SIG-M5 treated with dmso at 0.1 percent for 504 hours (cell line): ENCODE data around the gene GNB1.

Experiments
- DNase-seq: peaks from one replicate; lab custom pipeline; 2025; ENCODE audit not compliant: unreplicated experiment; lab: John Stamatoyannopoulos, UW

The GNB1 gene

DNA sequence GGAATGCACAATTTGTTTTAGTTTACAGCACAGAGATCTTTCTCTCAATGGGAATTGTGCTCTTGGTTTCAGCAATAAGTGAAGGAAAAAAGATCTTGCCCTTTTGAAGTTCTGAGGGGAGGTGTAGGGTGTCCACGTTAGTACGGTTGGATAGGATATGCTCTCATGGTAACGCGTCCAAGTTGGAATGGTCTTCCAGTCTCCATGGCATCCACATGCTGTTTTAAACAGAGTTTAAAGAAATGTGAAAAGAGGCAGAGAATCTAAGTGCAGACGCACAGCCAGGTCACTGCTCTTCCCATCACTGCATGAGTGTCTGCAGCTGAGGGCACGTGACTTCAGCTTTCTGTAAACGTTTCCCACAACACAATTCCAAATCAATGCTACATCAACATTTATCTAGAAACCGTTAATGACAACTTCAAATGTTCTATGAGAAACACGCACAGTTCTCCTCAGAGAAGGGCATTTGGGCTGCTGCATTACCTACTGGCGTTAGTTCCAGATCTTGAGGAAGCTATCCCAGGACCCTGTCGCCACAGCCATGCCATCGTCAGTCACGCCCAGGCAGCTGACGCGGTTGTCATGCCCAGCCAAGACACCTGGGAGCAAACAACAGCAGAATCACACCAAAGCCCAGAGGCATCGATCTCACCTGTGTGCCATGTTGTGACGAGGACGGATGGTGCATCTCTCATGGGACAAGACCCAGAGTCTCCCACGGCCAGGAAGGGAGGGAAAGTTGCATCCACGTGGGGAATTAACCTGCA, 103.9 kb downstream of the GNB1 start:
- DNase-seq, result no peak

DNA sequence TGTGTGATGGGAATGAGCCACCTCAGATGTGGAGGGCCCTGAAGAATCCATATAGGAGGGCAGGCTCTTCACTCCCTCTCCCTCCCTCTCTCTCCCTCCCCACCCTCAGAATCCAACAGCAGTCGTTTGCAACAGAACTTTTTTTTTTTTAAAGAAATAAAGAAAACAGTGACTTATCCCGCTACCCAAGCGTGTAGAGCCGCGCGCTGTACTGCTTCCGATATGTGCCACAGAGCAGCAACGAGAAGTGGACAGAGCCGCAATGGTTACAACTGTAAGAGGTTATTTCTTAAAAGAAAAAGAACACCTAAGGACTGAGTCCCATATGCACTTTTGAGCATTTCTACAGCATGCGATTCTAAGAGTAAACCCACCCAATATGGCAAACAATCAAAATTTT, 105.2 kb downstream of the GNB1 start:
- no peak for DNase-seq

DNA sequence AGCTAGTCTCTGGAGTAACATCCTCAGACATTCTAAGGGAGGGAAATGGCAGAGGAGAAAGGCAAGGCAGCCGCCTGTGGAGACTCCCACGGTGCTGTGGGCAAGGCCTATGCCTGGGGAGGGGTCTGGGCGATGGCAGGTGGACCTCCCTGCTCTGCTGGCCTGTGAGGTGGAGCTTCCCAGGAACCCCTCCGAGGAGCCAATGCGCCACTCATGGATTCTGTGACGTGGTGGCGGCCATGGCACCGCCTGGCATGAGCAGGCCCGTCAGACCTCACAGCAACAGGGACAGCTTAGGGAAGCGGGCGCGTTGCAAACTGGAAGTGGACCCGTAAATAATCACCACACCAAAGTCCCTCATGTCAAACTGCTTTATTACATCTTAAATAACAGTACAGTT, 106.0 kb downstream of the GNB1 start:
- no peak for DNase-seq

DNA sequence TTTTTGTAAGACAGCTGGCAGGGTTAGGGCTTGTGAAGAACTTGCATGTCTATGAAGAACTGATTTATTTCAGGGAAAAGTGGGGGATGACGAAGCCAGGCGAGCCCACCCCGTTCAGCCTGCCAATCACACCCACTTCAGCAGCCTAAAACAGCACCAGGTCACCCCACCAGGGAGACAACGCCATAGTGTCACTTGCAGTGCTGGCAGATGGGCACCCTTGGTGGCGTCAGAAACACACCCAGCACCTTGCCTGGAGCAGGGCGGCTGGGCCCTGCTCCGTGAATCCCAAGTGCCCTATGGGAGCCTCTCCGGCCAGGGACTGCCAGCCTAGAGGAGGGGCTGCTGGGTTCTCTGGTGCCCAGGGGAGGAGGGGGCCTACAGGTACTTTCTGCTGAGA, 107.6 kb downstream of the GNB1 start:
- DNase-seq, result no peak

DNA sequence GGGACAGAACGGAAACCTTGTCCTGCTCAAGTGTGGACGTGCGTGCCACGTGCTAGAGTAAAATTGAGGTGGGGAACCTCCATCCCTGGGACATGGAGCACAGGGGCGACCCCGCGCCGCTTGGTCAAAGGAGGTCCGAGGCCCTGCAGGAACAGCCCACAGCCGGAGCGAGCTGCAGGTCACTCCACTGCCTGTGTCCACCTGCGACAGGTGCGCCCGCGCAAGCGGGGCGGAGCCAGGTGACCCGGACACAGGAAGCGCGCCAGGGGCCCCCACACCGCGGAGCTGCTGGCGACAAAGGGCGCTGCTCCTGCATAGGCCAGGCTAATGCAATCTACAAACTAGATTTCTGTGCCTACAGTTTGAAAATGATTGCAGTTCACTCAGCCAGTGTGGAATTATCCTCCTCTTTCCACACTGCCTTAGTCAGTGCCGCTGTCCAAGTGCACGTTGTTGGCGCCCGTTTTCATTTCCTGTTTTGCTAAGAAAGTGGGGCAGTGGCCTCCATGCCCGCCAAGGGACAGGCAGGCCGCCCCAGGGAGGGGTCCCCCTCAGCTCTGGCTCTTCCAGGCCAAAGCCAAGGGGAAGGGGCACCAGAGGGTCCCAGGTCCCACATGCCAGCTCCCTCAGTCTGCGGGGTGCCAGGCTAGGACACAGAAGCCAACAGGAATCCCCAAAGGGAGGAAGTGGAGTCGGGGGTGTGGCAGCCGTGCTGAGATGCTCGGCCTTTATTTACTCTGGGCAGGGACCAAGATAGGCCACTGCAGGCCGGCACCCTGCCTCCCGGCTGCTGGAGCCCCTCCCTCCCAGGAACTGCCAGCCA, 108.3 kb downstream of the GNB1 start:
- DNase-seq, result peak; percentile 81

DNA sequence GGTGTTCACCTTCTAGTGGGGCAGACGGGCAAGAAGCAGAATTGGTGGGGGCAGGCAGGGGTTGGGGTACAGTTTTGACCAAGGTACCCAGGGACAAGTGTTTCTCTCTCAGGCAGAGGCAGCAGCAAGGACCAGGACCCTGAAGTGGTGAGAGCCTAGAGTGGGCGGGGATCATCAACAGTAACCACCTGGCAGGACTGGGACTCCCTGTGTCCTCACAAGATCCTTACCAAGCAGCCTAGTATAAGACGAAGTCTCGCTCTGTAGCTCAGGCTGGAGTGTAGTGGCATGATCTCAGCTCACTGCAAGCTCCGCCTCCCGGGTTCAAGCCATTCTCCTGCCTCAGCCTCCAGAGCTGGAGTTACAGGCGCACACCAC, 109.4 kb downstream of the GNB1 start:
- DNase-seq, result no peak

DNA sequence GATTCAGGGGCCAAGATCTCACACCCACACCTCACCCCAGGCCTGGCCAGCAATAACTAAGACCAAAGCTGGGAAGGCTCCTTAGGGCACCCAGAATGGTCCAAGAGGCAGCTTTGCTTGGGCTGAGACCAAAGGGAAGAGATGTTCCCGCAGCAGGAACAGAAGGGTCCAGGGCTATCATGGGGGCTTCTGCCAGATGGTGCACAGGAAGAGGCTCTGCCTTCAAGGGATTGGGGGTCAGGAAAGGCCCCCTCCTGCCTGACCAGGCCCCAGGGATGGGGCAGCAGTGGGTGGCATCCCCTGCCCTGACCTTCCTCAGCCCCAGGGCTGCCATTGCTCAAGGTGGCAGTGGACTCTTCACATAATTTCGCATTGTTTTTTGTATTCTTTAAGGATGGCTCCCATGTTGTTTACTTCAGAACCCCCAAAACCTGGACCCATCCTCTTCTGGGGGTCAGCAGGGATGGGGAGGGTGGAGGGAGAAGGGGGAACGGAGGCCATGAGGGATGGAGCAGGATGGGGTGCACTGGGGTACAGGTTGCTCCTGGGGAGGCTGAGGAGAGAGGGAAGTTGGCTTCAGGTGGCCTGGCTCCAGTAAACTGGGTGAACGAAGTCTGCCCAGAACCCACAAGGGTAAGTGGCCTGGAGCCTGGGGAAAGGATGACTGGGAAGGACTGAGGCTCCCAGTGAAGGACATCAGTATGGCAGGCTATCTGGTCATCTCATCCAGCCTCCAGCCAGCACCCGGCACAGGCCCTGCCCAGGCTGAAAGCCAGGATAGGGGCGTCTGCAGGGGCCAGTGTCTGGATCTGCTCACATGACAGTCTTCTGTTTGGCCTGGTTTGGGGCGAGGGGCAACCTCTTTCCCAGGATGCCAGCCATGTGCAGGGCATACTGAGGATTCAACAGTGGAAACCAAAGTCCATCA, 110.0 kb downstream of the GNB1 start:
- no peak for DNase-seq

DNA sequence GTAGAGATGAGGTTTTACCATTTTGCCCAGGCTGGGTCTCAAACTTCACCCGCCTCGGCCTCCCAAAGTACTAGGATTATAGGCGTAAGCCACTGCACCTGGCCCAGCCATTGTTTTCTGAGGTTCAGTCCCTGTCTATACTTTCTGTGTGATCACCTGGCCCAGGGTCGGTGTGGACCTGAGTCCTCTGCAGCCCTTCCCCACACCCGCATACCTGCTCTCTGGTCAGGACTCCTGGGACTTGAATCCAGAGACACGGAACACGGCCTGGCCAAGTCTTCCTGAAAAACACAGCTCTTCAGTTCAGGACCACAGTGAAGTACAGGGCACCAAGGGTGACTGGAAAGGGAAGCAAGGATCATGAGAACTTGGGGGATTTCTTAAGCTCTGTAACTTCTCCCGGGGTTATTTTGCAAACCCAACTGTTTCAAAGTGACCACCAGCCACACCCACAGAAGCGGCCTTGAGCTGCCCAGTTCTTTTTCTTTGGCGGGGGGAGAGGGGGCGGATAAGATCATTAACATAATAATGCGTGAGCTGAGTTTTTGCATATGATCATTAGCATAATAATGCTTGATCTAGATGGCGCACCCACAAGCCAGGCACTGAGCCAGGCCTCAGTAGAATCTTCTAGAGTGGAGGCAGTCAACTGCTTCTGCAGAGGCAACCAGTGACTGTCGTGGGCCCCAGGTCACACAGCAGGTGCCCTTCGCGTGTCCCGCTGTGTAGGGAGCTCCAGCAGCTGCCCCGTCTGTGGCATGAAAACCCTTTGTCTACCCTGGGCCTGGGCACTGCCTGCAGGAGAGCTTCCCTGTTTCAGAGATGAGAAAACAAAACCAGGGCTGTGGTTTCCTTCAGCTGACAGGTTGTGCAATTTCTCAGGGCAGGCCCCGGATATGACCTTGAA, 110.9 kb downstream of the GNB1 start:
- peak; percentile 91 for DNase-seq

DNA sequence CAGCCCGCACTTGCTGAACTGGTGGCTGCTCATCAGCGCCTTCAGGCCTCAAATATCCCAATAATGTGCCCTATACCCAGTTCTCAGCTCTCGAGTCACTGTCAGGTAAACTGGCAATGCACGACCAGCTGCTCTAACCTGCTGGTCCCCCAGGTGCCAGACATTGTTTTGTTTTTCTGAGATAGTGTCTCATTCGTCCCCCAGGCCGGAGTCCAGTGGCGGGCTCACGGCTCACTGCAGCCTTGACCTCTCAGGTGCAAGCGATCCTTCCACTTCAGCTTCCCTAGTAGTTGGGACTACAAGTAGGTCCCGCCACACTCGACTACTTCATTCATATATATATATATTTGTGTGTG, 111.6 kb downstream of the GNB1 start:
- DNase-seq, result no peak

DNA sequence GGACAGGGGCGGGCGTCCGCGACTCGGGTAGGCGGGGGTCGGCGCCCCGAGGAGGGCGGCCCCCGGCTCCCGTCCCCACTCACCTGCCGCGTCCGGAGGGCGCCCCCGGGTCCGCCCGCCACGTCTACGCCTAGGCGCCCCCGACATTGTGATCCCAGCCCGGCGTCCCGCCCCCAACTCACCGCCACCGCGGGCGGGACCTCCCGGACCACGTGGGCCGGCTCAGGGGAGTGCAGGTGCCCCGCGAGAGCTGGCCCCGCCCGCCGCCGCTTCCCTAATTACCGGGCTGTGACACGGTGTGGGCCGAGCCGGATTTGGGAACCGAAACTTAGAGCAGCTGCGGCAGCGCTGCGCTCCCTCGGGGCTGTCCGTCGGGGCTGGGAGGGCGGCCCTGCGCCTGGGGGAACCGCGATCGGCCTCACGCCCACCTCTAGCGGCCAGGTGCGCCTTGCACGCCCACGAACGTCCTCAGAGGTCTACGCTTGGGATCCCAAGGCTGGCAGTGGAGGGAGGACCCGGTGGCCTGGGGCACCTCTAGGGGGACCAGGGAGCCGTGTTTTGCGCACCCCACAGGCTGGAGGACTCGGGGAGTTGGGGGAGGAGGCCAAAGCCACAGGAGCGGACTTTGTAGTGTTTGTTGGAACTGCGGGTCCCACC, 112.1 kb downstream of the GNB1 start:
- DNase-seq, result peak; percentile 85

DNA sequence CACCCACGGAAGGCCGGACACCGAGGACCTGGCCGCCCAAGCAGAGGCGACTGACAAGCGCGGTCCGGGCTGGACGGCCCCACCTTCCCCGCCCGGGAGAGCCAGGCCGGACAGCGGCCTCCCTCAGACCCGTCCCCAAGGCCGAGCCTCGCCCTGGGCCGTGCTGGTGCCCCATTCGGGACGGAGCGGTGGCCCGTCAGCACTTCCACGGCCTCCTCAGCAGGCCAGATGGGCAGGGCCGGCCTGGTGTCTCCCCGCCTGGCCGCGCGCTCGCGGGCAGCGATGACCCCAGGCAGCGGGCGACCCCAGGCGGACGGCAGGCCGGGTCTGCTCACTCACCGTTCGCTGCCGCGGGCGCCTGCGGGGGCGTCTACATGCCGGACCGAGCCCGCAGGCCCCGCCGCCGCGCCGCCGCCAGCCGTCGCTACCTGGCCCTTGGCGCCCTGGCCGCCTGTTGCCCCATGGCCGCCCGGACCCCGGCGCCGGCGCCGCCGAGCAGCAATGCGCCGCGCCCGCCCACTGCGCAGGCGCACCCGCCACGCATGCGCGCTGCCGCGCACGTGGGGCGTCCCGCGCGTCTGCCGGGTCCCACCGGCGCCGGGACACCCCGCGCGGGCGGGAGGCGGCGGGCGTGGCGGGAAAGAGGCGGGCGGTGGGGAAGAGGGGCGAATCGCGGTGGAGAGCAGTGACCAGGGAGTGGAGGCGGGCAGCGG, 112.8 kb downstream of the GNB1 start, which contains the start of gene NADK:
Gene NADK, minus strand, starts transcription at position 521 of the 713 bp plus-strand sequence. CDS start 13,064 bp downstream, outside the sequence.
- no peak for DNase-seq

DNA sequence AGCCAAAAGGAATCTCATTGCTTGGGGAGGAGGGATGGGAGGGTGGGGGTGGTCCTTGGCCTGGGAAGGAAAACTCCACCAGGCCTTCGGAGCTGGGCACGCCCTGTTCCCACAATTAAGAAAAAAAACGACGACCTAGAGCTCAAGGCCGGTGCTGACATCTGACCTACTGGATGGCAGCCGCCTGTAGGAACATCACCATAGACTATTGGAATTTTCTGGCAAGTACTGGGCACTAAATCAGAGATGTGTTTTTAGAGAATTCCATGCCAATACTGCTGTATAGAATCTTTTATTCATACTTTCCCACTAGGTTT, 113.3 kb downstream of the GNB1 start:
- no peak for DNase-seq

DNA sequence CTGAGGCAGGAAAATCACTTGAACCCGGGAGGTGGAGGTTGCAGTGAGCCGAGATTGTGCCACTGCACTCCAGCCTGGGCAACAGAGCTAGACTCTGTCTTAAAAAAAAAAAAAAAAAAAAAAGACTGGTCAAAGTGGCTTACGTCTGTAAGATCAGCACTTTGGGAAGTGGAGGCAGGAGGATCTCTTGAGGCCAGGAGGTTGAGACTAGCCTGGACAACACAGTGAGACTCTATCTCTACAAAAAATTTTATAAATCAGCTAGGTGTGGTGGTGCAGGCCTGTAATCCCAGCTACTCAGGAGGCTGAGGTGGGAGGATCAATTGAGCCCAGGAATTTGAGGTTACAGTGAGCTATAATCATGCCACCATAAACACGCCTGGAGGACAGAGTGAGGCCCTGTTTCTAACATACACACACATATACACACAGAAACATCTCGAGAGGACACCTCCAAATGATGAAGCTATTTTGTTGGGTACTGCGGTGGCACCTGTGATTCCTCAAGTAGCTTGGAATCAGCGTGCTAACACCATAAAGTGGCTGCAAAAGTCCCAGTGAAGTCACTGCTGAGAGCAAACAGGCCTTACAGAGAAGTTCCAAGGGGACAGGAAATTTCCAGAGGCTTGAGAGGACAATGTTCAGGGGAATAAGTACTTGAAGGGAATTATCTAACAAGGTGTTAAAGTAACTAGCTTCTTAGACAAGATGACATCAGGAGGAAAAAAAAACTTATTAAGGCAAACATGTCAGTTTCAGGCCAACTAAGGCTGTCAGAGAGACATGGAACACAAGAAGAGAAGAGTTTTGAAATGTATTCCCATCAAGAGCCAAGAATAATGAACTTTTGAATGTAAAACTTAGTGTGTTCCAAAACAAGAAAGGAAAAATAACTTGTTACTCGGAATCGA, 114.0 kb downstream of the GNB1 start:
- no peak for DNase-seq

DNA sequence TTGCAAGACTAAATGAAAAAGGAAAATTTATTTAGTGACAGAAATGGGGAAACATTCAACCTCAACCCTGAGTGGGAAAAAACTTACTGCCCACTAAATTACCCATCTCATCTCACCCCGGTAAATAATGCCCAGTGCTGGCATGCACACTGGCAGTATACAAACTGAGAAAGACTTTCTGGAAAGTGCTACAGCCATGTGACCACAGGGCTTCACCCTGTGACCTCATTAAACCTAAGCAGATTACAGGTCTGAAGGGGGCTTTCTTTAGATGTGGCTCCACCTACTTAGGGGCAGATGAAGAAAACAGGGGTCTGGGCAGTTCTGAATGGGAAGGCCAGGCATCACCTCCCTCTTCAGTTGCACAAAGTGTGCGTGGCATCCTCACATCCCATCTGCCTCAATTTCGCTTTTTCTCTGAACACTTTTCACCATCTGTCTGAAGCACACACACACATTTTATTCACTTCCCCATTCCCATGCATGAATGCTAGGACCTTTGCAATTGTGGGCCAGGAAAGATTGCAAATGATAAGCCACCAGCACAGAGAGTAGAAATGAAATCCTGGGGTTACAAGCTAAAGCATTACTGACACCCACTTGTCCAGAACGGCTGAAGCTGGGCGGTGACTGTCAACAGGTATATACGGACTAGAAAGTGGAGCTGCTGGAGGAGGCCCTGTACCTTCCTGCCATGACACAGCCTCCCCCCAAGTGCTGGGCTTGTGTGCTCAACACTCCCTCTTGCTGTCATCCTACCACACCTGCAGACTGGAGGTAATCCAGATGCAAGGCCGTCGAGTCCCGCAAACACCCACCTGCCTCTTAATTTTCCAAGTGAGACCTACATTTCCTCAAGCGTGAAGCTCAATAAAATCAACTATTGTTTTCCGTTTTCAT, 115.3 kb downstream of the GNB1 start:
- peak; percentile 81 for DNase-seq

DNA sequence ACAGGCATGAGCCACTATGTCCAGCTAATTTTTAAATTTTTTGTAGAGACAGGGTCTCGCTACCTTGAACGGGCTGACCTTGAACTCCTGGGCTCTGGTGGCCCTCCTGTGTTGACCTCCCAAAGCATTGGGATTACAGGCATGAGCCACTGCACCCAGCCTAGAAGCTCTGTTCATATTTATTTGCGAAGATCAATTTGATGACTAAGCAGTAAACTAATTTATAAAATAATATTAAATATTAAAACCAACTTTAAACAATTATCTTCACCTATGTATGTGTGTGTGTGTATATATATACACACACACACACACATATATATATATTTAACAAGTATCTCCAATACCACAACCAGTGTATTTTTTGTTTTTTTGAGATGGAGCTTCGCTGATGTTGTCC, 117.0 kb downstream of the GNB1 start:
- DNase-seq, result no peak

DNA sequence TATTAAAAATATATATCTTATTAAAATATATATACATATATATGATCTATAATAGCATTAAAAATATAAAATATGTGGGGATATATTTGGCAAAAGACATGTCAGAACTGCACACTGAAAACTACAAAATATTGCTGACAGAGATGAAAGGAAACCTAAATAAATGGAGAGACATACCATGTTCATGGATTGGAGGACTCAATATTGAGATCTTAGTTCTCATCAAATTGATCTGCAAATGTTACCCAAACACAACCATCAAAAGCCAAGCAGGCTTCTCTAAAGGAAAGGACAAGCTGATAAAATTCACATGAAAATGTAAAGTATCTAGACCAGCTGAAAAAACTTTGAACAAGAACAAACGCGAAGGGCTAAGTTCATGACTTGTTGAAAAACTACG, 119.8 kb downstream of the GNB1 start:
- DNase-seq, result no peak

DNA sequence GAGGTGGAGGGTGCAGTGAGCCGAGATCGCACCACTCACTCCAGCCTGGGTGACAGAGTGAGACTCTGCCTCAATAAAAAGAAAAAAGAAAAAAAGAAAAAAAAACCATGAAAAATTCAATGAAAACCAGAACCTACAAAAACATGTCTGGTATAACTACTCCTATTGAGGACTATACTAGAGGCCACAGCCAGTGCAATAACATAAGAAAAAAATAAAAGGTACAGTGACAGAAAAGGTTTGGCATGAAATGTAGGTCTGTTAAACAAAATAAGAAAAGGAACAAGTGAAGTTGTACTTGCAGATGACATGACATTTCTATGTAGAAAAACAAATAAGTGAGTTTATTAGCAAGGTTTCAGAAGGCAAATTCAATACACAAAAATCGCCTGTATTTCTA, 120.8 kb downstream of the GNB1 start:
- no peak for DNase-seq
